Measurements from ENCODE around the gene OR6Q1.

The OR6Q1 gene

GRCh38 chr11:58058276-58059006, 27.7 kb downstream of the OR6Q1 start:
- peak; percentile 55 for DNase-seq

- no peak for DNase-seq
Measured at GRCh38 chr11:58059007-58059350, 28.2 kb downstream of the OR6Q1 start.

- DNase-seq = no peak
Measured at GRCh38 chr11:58060535-58060934, 29.8 kb downstream of the OR6Q1 start.

GRCh38 chr11:58060939-58061672, 30.4 kb downstream of the OR6Q1 start:
- DNase-seq = no peak

- no peak for DNase-seq
Measured at GRCh38 chr11:58061813-58062212, 31.1 kb downstream of the OR6Q1 start.

GRCh38 chr11:58067685-58068084, 36.9 kb downstream of the OR6Q1 start:
- DNase-seq = no peak

GRCh38 chr11:58068655-58069054, 37.9 kb downstream of the OR6Q1 start:
- no peak for DNase-seq

- DNase-seq = no peak
Measured at GRCh38 chr11:58070585-58070984, 39.8 kb downstream of the OR6Q1 start.

- DNase-seq = no peak
Measured at GRCh38 chr11:58075781-58076180, 45.0 kb downstream of the OR6Q1 start.

All from NCI-H69 (cell line).